Neuron (in vitro differentiated cells): Measurements from ENCODE around the gene ATP23.

Experiments used
- H2AFZ ChIP-seq: one replicate; pipeline ENCODE4 v1.6.1; 2013; ENCODE audit warnings: low read depth, mild to moderate bottlenecking, inconsistent platforms, low read length, moderate library complexity
- H3K27me3 ChIP-seq: one replicate; pipeline ENCODE4 v1.6.1; 2013; ENCODE audit warnings: low read length; ENCODE audit not compliant: insufficient read depth
- H3K36me3 ChIP-seq: one replicate; pipeline ENCODE4 v1.6.1; 2013; ENCODE audit warnings: low read length; ENCODE audit not compliant: insufficient read depth
- H3K4me1 ChIP-seq: one replicate; pipeline ENCODE4 v1.6.1; 2013; ENCODE audit warnings: low read length; ENCODE audit not compliant: insufficient read depth
- H3K4me3 ChIP-seq: 2 replicates; pipeline ENCODE4 v1.5.1; 2013; ENCODE audit warnings: mild to moderate bottlenecking, low read length, moderate library complexity
- H3K9me3 ChIP-seq: one replicate; pipeline ENCODE4 v1.6.1; 2013; ENCODE audit warnings: low read length

Gene ATP23

DNA sequence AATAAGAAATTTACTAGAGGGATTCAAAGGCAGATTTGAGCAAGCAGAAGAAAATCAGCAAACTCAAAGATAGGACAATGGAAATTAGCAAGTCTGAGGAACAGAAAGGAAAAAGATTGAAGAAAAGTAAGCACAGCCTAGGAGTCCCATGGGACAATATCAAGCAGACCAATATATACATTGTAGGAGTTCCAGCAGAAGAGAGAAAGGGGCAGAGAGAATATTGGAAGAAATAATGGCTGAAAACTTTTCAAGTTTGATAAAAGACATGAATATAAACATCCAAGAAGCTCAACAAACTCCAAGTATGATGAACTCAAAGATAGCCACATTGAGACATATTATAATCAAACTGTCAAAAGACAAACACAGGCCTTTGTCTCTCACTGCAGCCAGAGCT lies 25.2 kb downstream of the ATP23 start:
- Histone ChIP-seq H3K4me3 (no peak overlapping the region), H3K27me3 (no peaks in the 10 kb centered on the region), H3K4me1 (no peaks in the 10 kb centered on the region), H3K9me3 (no peaks in the 10 kb centered on the region), H3K36me3 (no peaks in the 10 kb centered on the region), H2AFZ (no peak overlapping the region)

DNA sequence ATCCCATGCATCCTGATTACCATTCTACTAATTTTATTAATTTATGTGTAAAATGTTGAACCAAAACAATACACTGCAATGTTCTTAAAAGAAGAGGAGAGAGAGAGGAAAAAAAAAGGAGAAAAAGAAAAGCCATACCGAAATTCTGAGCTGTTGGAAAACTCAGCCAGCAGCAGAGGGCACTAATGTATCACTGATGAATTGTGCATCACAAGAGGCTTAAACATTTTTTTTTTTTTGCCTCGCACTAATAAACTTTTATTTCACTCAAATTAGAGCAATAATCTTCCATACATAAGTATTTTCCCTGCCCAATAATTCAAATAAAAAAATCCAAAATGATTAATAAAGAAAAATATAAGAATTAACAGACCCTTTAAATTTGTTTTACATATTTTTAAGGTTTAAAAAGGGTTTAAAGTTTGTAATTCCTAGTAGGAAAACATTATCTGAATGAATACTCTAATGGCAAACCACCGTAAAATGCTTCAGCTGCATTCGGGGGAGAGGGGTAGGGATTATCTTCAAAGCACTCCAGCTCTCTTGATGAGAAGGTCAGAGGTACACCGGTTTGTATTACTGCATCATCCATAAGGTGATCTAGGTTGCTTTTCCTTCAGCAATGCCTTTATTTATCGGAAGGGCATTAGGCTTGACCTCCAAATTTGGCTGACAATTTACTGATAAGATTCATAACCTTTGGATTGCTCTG lies 41.9 kb downstream of the ATP23 start:
- Histone ChIP-seq H3K4me1 (no peaks in the 10 kb centered on the region), H2AFZ (no peak overlapping the region), H3K36me3 (no peaks in the 10 kb centered on the region), H3K4me3 (no peak overlapping the region), H3K27me3 (no peaks in the 10 kb centered on the region), H3K9me3 (no peaks in the 10 kb centered on the region)

DNA sequence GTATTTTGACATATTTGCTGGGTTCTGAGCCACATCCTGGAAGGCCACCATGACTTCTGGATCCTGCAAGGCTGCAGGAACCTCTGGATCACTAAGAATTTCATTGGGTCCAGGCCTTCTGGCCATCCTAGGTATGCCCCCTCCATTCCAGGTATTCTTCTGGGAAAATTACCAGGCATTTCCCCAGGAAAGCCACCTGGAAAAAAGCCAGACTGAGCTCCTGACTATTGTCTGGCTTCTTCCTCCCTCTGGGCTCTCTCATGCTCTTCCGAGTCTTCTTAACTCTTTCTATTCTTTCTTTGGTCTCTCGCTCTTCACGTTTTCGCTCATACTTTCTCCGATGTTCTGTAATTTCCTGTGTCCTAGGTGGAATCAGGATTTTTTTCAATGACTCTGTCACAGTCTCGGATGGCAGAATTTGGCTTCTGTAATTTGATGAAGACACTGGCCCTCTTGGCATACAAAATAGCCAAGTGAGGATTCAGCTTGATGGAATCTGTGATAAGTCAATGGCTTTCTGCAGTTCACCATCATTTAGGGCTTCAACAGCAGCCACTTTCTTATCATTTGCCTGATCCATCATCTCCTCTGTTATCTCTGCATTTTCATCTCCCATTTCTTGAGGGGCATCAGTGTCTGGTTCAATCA lies 42.6 kb downstream of the ATP23 start:
- H2AFZ ChIP-seq = no peak overlapping the region
- no peaks in the 10 kb centered on the region for H3K4me1 ChIP-seq
- H3K9me3 ChIP-seq = no peaks in the 10 kb centered on the region
- no peaks in the 10 kb centered on the region for H3K27me3 ChIP-seq
- no peaks in the 10 kb centered on the region for H3K36me3 ChIP-seq
- no peak overlapping the region for H3K4me3 ChIP-seq

DNA sequence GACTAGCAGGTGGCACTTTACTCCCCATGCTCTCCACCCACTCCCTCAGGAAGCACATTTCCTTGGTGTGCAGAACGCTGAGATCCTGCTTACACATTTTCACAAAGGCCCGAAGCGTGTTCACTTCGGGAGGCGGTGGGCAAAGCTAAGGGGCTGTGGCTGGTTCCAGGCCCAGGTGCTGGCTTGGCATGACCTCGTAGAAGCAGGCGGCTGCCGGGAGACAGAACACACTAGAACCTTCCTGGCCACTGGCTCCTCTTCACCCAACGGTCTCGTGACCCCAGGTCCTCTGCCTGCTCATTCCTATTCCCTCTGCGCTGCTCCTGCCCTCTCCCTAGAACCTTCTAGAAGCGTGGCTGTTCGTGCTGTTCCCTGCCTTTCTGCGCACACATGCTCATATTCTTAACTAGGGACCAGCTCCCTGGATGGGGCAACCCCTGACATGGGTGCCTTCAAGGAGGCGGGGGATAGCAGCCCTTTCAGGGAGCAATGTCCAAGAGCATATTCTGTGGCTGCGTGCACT lies 43.3 kb downstream of the ATP23 start:
- Histone ChIP-seq H3K27me3 (no peaks in the 10 kb centered on the region), H3K9me3 (no peaks in the 10 kb centered on the region), H3K4me1 (no peaks in the 10 kb centered on the region), H3K4me3 (no peak overlapping the region), H3K36me3 (no peaks in the 10 kb centered on the region), H2AFZ (no peak overlapping the region)

DNA sequence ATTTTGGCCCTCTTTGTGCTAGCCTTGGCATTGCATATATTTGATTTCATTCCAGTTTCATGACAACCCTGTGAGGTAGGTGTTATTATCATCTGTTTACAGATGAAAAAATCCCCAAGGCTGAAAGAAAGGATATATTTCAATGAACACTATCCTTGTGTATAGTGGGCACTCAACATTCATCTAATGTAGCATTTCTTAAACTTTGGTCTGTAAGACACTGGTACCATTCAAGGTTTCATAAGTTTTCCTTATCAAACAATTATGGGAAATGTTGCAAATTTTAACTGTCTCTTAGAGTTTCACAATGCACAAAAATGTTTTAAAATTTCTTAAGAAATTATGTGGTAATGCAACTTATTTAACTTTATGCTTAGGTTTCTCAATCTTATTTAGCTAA lies 44.3 kb downstream of the ATP23 start:
- Histone ChIP-seq H2AFZ (no peak overlapping the region), H3K36me3 (no peaks in the 10 kb centered on the region), H3K4me3 (no peak overlapping the region), H3K4me1 (no peaks in the 10 kb centered on the region), H3K27me3 (no peaks in the 10 kb centered on the region), H3K9me3 (no peaks in the 10 kb centered on the region)

DNA sequence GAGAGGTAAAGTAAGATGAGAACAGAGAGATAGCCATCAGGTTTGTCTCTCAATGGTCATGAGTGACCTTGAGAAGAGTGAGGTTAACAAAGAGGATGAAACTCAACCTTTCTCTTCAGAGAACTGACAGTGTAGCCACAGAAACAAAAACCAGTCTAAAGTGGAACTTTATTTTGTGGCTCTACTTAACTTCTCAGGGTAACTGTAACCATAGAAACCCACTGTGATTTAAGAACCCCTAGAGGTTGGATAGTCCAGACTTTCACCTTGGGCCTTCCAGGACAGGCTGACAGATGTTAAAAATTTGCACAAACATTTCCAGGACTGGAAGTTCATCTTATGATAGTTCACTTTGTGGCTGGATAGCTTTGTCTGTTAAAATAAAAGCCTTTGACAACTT lies 48.5 kb downstream of the ATP23 start:
- Histone ChIP-seq H3K9me3 (no peaks in the 10 kb centered on the region), H3K4me3 (no peak overlapping the region), H3K27me3 (no peaks in the 10 kb centered on the region), H2AFZ (no peak overlapping the region), H3K36me3 (no peaks in the 10 kb centered on the region), H3K4me1 (no peaks in the 10 kb centered on the region)

DNA sequence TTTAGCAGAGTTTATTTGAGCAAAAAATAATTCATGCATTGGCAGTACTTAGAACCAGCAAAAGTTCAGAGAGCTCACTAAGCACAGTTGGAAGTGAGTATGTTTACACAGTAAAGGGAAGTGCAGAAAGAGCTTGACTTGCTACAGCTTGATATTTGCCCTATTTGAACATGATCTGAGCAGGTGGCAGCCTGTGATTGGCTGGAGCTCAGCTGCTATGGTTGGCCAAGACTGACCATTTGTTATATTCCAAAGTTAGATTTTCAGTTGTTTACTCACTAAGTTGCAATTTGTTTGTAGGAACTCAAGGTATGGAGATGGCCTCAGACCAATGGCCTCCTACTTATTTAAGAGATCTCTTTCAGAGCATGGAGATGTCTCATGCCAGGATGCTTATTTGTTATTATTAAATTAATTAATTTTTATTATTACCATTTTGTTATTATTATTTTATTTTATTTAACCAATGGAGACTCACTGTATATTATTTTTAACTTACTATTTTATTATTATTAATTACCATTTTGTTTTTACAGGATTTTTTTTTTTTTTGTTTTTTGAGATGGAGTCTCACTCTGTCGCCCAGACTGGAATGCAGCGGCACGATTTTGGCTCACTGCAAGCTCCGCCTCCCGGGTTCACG lies 49.0 kb downstream of the ATP23 start:
- Histone ChIP-seq H2AFZ (no peak overlapping the region), H3K27me3 (no peaks in the 10 kb centered on the region), H3K4me3 (no peak overlapping the region), H3K4me1 (no peaks in the 10 kb centered on the region), H3K36me3 (no peaks in the 10 kb centered on the region), H3K9me3 (no peaks in the 10 kb centered on the region)

DNA sequence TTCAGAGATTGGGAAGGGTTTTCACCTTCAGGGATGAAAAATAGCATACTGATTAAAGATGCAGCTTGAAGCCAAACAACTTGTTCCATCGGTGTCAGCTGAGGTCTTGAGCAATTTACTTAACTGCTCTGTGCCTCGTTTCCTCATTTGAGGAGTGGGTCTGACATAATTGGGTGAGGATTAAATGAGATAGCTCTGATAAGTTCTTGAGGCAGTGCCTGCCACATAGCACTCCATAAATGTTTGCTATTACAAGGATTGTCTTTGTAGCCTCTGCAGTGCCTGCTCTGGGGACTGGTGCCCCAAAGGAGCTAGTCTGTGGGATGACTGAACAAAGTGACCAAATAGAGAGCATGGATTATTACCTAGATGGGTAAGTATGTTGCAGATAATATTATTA lies 50.6 kb downstream of the ATP23 start:
- H3K36me3 ChIP-seq = no peaks in the 10 kb centered on the region
- H3K4me3 ChIP-seq = no peak overlapping the region
- H3K27me3 ChIP-seq = no peaks in the 10 kb centered on the region
- H3K4me1 ChIP-seq = no peaks in the 10 kb centered on the region
- H2AFZ ChIP-seq = no peak overlapping the region
- no peaks in the 10 kb centered on the region for H3K9me3 ChIP-seq

DNA sequence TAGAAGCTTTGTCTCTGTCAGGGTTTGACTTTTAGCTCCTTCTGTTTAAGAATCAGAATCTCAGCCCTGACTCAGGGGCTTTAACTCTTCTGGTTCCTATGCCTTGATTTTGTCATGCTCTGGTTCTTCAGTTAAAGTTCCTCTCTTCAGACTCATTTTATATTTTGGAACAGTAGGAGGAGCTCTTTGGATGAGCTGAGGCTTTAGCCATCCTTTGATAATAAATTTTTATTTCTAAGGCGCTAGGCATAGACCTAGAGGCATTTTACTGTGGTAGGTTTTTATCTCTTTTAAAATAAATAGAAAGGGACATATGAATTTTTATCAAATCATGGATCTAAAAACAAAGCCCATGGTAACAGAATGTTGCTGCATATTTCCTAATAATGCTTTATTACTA lies 51.7 kb downstream of the ATP23 start:
- Histone ChIP-seq H3K27me3 (no peaks in the 10 kb centered on the region), H3K9me3 (no peaks in the 10 kb centered on the region), H3K4me1 (no peaks in the 10 kb centered on the region), H3K36me3 (no peaks in the 10 kb centered on the region), H3K4me3 (no peak overlapping the region), H2AFZ (no peak overlapping the region)

DNA sequence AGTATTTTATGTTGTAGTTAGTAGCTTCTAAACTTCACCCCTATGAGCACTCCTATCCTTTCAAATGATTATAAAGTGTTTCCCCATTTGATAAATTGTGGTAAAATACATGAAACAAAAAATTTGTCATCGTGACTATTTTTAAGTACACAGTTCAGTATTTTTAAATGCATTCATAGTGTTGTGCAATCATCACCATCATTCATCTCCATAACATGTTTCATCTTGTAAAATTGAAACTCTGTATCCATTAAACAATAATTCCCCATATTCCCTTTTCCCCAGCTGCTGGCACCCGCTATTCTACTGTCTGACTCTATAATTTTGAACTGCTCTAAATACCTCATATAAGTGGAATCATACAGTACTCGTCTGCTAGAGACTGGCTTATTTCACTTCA lies 52.5 kb downstream of the ATP23 start:
- no peaks in the 10 kb centered on the region for H3K36me3 ChIP-seq
- no peak overlapping the region for H2AFZ ChIP-seq
- H3K4me3 ChIP-seq = no peak overlapping the region
- H3K4me1 ChIP-seq = no peaks in the 10 kb centered on the region
- H3K27me3 ChIP-seq = no peaks in the 10 kb centered on the region
- peaks cover 6% of the 10 kb centered on the region for H3K9me3 ChIP-seq

DNA sequence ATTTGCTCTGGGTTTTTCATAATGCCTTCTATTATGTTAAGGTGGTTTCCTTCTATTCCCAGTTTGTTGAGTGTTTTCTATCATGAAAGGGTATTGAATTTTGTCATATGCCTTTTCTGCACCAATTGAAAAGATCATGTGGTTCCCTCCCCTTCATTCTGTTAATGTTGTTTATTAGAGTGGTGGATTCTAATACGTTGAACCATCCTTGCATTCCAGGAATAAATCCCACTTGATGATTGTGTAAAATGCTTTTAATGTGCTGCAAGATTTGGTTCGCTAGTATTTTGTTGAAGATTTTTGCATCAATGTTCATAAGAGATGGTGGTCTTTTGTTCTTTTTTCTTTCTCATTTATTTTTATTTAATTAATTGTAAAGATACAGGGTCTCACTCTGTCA lies 55.2 kb downstream of the ATP23 start:
- H3K27me3 ChIP-seq = no peaks in the 10 kb centered on the region
- H3K4me3 ChIP-seq = no peak overlapping the region
- H2AFZ ChIP-seq = no peak overlapping the region
- no peaks in the 10 kb centered on the region for H3K36me3 ChIP-seq
- no peaks in the 10 kb centered on the region for H3K4me1 ChIP-seq
- H3K9me3 ChIP-seq = peaks cover 6% of the 10 kb centered on the region

DNA sequence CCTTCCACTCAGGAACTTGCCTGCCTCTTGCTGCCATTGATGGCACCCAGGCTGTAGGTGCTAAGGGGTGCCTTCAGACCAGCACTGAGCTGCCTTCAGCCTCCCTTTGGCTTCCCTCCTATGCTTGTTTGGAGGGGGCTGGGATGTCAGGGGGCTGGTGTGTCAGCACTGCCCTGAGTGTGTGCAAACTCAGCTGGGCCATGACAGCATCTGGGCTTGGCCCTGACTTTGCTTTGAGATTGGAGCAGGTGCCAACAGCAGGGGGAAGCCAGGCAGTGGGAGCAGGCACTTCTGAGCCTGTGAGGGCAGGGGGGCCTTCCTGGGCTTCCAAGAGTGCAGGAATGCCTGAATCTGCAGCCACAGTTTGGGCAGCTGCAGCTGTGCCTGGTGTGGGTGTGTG lies 56.9 kb downstream of the ATP23 start:
- no peaks in the 10 kb centered on the region for H3K27me3 ChIP-seq
- H2AFZ ChIP-seq = no peak overlapping the region

DNA sequence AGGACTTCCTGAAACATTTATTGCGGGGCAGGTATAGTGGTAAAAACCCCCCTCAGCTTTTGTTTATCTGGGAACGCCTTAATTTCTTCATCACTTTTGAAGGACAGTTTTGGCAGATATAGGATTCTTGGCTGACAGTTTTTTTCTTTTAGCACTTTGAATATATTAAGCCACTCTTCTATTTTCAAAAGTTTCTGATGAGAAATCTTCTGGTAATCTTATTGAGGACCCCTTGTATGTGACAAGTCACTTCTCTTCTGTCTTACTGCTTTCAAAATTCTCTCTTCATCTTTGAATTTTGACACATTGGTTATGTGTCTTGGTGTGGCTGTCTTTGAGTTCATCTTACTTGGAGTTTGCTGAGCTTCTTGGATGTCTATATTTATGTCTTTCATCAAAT lies 59.1 kb downstream of the ATP23 start:
- Histone ChIP-seq H2AFZ (no peak overlapping the region), H3K4me1 (no peaks in the 10 kb centered on the region), H3K27me3 (no peaks in the 10 kb centered on the region), H3K4me3 (no peak overlapping the region), H3K9me3 (peaks cover 6% of the 10 kb centered on the region), H3K36me3 (no peaks in the 10 kb centered on the region)

More for the DNA sequence above, 56.9 kb downstream of the ATP23 start:
- Histone ChIP-seq H3K9me3 (peaks cover 6% of the 10 kb centered on the region), H3K4me1 (no peaks in the 10 kb centered on the region), H3K36me3 (no peaks in the 10 kb centered on the region), H3K4me3 (no peak overlapping the region)
